Loucy (cell line): ENCODE data around the gene MMP7.

Source experiments
- H2AFZ ChIP-seq: fragments of 200-600 bp; sonication (generic); 2 replicates; pipeline ENCODE4 v1.6.0; 2016; ENCODE audit warnings: antibody characterized with exemption, mild to moderate bottlenecking, low read length, moderate library complexity
- H3F3A ChIP-seq: fragments of 200-600 bp; 2 replicates; pipeline ENCODE4 v1.6.0; 2016; ENCODE audit warnings: antibody characterized with exemption, low read depth, mild to moderate bottlenecking
- H3K27me3 ChIP-seq: fragments of 200-600 bp; sonication (generic); 2 replicates; pipeline ENCODE4 v1.6.1; 2014; ENCODE audit warnings: low read length, mild to moderate bottlenecking; ENCODE audit not compliant: insufficient read depth, poor library complexity, severe bottlenecking
- H3K36me3 ChIP-seq: fragments of 200-600 bp; sonication (generic); 2 replicates; pipeline ENCODE4 v1.6.1; 2016; ENCODE audit warnings: low read length; ENCODE audit not compliant: insufficient read depth
- H3K4me1 ChIP-seq: fragments of 200-600 bp; sonication (generic); 2 replicates; pipeline ENCODE4 v1.5.1; 2014; ENCODE audit warnings: low read length, mild to moderate bottlenecking; ENCODE audit not compliant: insufficient read depth, poor library complexity, severe bottlenecking
- H3K4me2 ChIP-seq: fragments of 200-600 bp; sonication (generic); 2 replicates; pipeline ENCODE4 v1.6.0; 2014; ENCODE audit warnings: antibody characterized with exemption, low read length, low read depth, mild to moderate bottlenecking; ENCODE audit not compliant: poor library complexity, severe bottlenecking
- H3K4me3 ChIP-seq: fragments of 200-600 bp; sonication (generic); 2 replicates; pipeline ENCODE4 v1.5.1; 2014; ENCODE audit warnings: low read length, mild to moderate bottlenecking, mixed read lengths; ENCODE audit not compliant: poor library complexity, severe bottlenecking
- H3K79me2 ChIP-seq: fragments of 200-600 bp; sonication (generic); 2 replicates; pipeline ENCODE4 v1.6.1; 2014; ENCODE audit warnings: low read length; ENCODE audit not compliant: insufficient read depth
- H3K9ac ChIP-seq: fragments of 200-600 bp; sonication (generic); 2 replicates; pipeline ENCODE4 v1.6.0; 2014; ENCODE audit warnings: mild to moderate bottlenecking, low read depth, low read length, moderate library complexity; ENCODE audit not compliant: poor library complexity, severe bottlenecking
- H3K9me2 ChIP-seq: fragments of 200-600 bp; sonication (generic); replicated peaks from 2 replicates; pipeline ENCODE4 v1.6.1; 2016; ENCODE audit warnings: low read depth, low read length, mixed read lengths
- H3K9me3 ChIP-seq: fragments of 200-600 bp; sonication (generic); 2 replicates; pipeline ENCODE4 v1.6.1; 2014; ENCODE audit warnings: mild to moderate bottlenecking, antibody characterized with exemption, low read length, low read depth; ENCODE audit not compliant: insufficient read depth
- H4K20me1 ChIP-seq: fragments of 200-600 bp; sonication (generic); 2 replicates; pipeline ENCODE4 v1.6.0; 2014; ENCODE audit warnings: antibody characterized with exemption, low read length, mild to moderate bottlenecking; ENCODE audit not compliant: insufficient read depth, poor library complexity, severe bottlenecking
- EZH2phosphoT487 ChIP-seq: fragments of 200-600 bp; IDR thresholded peaks from 2 replicates; pipeline ENCODE4 v1.6.1; 2018; ENCODE audit warnings: antibody characterized with exemption, mild to moderate bottlenecking, moderate library complexity, borderline replicate concordance
- TF ChIP-seq, protein P1 (sequence below): fragments of 200-600 bp; sonication (generic); conservative IDR thresholded peaks from 2 replicates; pipeline ENCODE4 v1.5.1; 2014; ENCODE audit warnings: mild to moderate bottlenecking, antibody characterized with exemption, low read length

Gene MMP7

DNA sequence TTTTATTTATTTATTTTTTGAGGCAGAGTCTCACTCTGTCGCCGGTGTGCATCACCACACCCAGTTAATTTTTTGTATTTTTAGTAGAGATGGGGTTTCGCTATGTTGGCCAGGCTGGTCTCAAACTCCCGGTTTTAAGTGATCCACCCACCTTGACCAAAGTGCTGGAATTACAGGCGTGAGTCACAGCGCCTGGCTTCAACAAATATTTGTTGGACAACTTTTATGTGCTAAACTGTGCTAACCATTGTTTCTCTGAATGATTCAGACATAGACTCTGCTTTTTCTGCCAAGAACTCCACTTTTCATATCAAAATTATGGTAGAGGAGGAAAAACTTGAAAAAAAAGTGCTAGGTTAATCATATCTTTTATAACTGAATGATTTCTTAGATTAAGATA lies 36.3 kb downstream of the MMP7 start:
- Histone ChIP-seq H3K27me3 (no peaks in the 10 kb centered on the region), H3F3A (no peaks in the 10 kb centered on the region), H3K4me3 (no peak overlapping the region), H3K4me1 (peaks cover 24% of the 10 kb centered on the region), H3K79me2 (no peaks in the 10 kb centered on the region), H4K20me1 (no peaks in the 10 kb centered on the region), H3K36me3 (no peaks in the 10 kb centered on the region), H3K9ac (no peak overlapping the region), H3K9me2 (no peaks in the 10 kb centered on the region), H3K4me2 (no peak overlapping the region), H2AFZ (no peak overlapping the region), H3K9me3 (no peaks in the 10 kb centered on the region)
- TF ChIP-seq, protein P1, sequence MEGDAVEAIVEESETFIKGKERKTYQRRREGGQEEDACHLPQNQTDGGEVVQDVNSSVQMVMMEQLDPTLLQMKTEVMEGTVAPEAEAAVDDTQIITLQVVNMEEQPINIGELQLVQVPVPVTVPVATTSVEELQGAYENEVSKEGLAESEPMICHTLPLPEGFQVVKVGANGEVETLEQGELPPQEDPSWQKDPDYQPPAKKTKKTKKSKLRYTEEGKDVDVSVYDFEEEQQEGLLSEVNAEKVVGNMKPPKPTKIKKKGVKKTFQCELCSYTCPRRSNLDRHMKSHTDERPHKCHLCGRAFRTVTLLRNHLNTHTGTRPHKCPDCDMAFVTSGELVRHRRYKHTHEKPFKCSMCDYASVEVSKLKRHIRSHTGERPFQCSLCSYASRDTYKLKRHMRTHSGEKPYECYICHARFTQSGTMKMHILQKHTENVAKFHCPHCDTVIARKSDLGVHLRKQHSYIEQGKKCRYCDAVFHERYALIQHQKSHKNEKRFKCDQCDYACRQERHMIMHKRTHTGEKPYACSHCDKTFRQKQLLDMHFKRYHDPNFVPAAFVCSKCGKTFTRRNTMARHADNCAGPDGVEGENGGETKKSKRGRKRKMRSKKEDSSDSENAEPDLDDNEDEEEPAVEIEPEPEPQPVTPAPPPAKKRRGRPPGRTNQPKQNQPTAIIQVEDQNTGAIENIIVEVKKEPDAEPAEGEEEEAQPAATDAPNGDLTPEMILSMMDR = no peak
- TF ChIP-seq EZH2phosphoT487 = no peak

DNA sequence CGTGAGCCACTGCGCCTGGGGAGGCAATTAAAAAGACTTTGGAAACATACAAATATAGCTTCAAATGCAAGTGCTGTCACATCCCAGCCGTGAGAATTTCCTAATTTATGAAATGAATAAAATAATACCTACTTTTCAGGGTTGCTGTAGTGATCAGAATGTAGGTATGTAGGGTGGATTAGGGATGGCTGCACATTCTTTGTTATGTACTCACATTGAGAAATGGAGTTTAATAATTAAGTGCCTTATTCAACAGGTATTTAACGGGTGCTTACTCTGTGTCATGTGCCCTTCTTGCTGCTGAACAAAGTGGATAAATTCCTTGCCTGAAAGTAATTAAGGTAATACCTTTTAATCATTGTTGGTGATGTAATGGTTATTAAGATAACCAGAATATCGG lies 37.0 kb downstream of the MMP7 start:
- Histone ChIP-seq H3K79me2 (no peaks in the 10 kb centered on the region), H3K9ac (no peak overlapping the region), H2AFZ (no peak overlapping the region), H3K4me2 (no peak overlapping the region), H3K36me3 (no peaks in the 10 kb centered on the region), H3K27me3 (no peaks in the 10 kb centered on the region), H3K9me3 (no peaks in the 10 kb centered on the region), H3K4me1 (peaks cover 25% of the 10 kb centered on the region), H3F3A (no peaks in the 10 kb centered on the region), H4K20me1 (no peaks in the 10 kb centered on the region), H3K4me3 (no peak overlapping the region), H3K9me2 (no peaks in the 10 kb centered on the region)
- no peak for TF ChIP-seq EZH2phosphoT487

DNA sequence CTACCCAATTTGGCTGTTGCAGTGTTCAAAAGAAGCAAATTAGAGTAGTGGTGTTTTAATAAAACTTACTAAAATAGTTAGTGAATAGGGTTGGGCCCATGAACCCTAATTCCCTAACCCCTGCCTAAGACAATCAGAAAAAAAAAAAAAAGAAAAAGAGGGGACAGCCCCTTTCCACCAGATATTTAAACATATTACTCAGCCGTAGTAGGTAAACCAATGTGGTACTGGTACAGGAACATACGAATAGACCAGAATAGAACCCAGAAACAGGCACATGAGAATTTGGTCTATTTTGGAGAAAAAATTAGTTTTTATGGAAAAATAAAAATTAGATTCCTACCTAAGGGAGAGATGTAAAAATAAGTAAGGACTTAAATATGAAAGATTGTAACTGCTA lies 38.6 kb downstream of the MMP7 start:
- Histone ChIP-seq H3K9me2 (no peaks in the 10 kb centered on the region), H3K9me3 (no peaks in the 10 kb centered on the region), H3K36me3 (no peaks in the 10 kb centered on the region), H3F3A (no peaks in the 10 kb centered on the region), H2AFZ (0 out of 2 replicates have a peak overlapping the region, but pooled peaks have one; percentile 19), H3K79me2 (no peaks in the 10 kb centered on the region), H3K9ac (no peak overlapping the region), H4K20me1 (no peaks in the 10 kb centered on the region), H3K4me1 (peaks cover 34% of the 10 kb centered on the region), H3K27me3 (no peaks in the 10 kb centered on the region), H3K4me2 (no peak overlapping the region), H3K4me3 (no peak overlapping the region)
- TF ChIP-seq, protein P1 = no peak
- no peak for TF ChIP-seq EZH2phosphoT487
